ENCODE data around the gene CYP26B1. TPM values are rescaled to one million over a fixed set of nuclear protein-coding genes. Genes with fewer than 3 reads are reported as not detected.

Gene CYP26B1
- total and polyA plus RNA-seq, 2 of the 8 experiments (the other 6 are each of a cell fraction or from before 2014, with no cell fraction given): 0.06 to 0.69 TPM

- H2BK15ac ChIP-seq (ENCODE audit: low read length): no peak overlapping the region
- no peak overlapping the region for H3K18ac ChIP-seq (ENCODE audit: extremely low read depth, low read length)
- no peak overlapping the region for H3K27ac ChIP-seq (ENCODE audit: low read depth, low read length)
- H3K4me2 ChIP-seq (ENCODE audit: insufficient read depth in 1 of 2, low read depth in 2 of 2, low read length in 2 of 2): no peak overlapping the region
- ChIA-PET CTCF (ENCODE audit: partially characterized antibody) (no interaction called here), POLR2A (ENCODE audit: partially characterized antibody) (no interaction called here)
- no peak overlapping the region for H2BK5ac ChIP-seq (ENCODE audit: low read depth, low read length)
- H3K23me2 ChIP-seq (ENCODE audit: low read depth, low read length): no peaks in the 10 kb centered on the region
- H4K5ac ChIP-seq (ENCODE audit: insufficient read length, low read depth, low read length): no peak overlapping the region
- H3K4me1 ChIP-seq (replicated peaks in 1 of 4; ENCODE audit: control insufficient read depth in 3 of 4, insufficient read depth in 4 of 4, low read length in 3 of 4): no peaks in the 10 kb centered on the region; a peak in 1 of 7 replicates
- DNase-seq (ENCODE audit: low read depth in 1 of 2, low spot score in 2 of 2) (no peak), FAIRE-seq (no peak)
- H4K91ac ChIP-seq (replicated peaks; ENCODE audit: insufficient read length, low read length): no peak overlapping the region
- H3K79me2 ChIP-seq (ENCODE audit: control insufficient read depth in 1 of 2, insufficient read depth in 2 of 2, low read length in 2 of 2): no peaks in the 10 kb centered on the region
- H3K27me3 ChIP-seq (replicated peaks in 1 of 4; ENCODE audit: control insufficient read depth in 3 of 4, extremely low read depth in 1 of 4, insufficient read depth in 3 of 4, low read length in 3 of 4): no peaks in the 10 kb centered on the region
- H4K20me1 ChIP-seq (replicated peaks in 1 of 2; ENCODE audit: control insufficient read depth in 1 of 2, insufficient read depth in 2 of 2, low read length in 2 of 2): no peaks in the 10 kb centered on the region
- no peak overlapping the region for H2AFZ ChIP-seq (ENCODE audit: low read length)
- no peak overlapping the region for H3K4me3 ChIP-seq (ENCODE audit: extremely low read depth in 1 of 4, insufficient read depth in 2 of 4, low read depth in 3 of 4, low read length in 4 of 4)
- no peak overlapping the region for H2BK20ac ChIP-seq (ENCODE audit: low read length)
- 90% methylated on average over 6 of the region's 6 CpGs; no CpG with 5 or more reads in 1 of the 2 experiments for WGBS, 2 experiments (ENCODE audit: extremely low coverage in 1 of 2, insufficient coverage in 1 of 2, insufficient read length in 1 of 2, insufficient replicate concordance in 2 of 2, low coverage in 1 of 2, low lambda C conversion rate in 2 of 2, missing lambda C conversion rate in 1 of 2)
- H3K4ac ChIP-seq (replicated peaks; ENCODE audit: insufficient read length, low read depth, low read length): no peak overlapping the region
- no peaks in the 10 kb centered on the region for H3K79me1 ChIP-seq (ENCODE audit: low read depth, low read length)
- no peaks in the 10 kb centered on the region for H3K36me3 ChIP-seq (ENCODE audit: control insufficient read depth in 2 of 4, insufficient read depth in 4 of 4, low read length in 3 of 4)
- H3K23ac ChIP-seq (ENCODE audit: insufficient read length): no peak overlapping the region
- no peak overlapping the region for H2AK5ac ChIP-seq (ENCODE audit: low read depth, low read length)
- no peak overlapping the region for H2BK120ac ChIP-seq (replicated peaks; ENCODE audit: low read depth, low read length)
- no peaks in the 10 kb centered on the region; a peak in 1 of 4 replicates for H3K9me3 ChIP-seq (ENCODE audit: insufficient read depth in 2 of 2, low read depth in 1 of 2, low read length in 1 of 2)
- no peak overlapping the region for H2BK12ac ChIP-seq (ENCODE audit: low read depth, low read length)
- H3K14ac ChIP-seq (ENCODE audit: insufficient read length): no peak overlapping the region
- no peak overlapping the region for H3K56ac ChIP-seq (replicated peaks; ENCODE audit: insufficient read length, low read depth, low read length)
- H4K8ac ChIP-seq (ENCODE audit: extremely low read depth, insufficient read depth, low read length): no peak overlapping the region
- no peak for TF ChIP-seq RAD21 (IDR thresholded peaks at IDR 0.05 in 1 of 2, conservative IDR thresholded peaks at IDR 0.05 in 1 of 2; ENCODE audit: low read depth in 2 of 2, low read length in 2 of 2)
- no peak for TF ChIP-seq RBBP5 (IDR thresholded peaks at IDR 0.05; ENCODE audit: borderline replicate concordance, low read depth, low read length)
- TF ChIP-seq HDAC6 (IDR thresholded peaks at IDR 0.05; ENCODE audit: low read depth, low read length): no peak
- TF ChIP-seq, protein P1, sequence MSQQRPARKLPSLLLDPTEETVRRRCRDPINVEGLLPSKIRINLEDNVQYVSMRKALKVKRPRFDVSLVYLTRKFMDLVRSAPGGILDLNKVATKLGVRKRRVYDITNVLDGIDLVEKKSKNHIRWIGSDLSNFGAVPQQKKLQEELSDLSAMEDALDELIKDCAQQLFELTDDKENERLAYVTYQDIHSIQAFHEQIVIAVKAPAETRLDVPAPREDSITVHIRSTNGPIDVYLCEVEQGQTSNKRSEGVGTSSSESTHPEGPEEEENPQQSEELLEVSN (IDR thresholded peaks at IDR 0.05): no peak
- no peak for TF ChIP-seq TBP (IDR thresholded peaks at IDR 0.05; ENCODE audit: low read depth, low read length)
- no peak for TF ChIP-seq TAF1 (IDR thresholded peaks at IDR 0.05; ENCODE audit: low read depth, low read length)
- TF ChIP-seq SIN3A (conservative IDR thresholded peaks at IDR 0.05 in 1 of 2, IDR thresholded peaks at IDR 0.05 in 1 of 2; ENCODE audit: low read depth in 1 of 2, low read length in 2 of 2): no peak
- TF ChIP-seq SAP30 (IDR thresholded peaks at IDR 0.05; ENCODE audit: insufficient read depth, insufficient replicate concordance, low read length): no peak
- TF ChIP-seq CBX5 (IDR thresholded peaks at IDR 0.05; ENCODE audit: low read depth, low read length): no peak
- H3K9ac ChIP-seq (replicated peaks in 1 of 4; ENCODE audit: extremely low read depth in 1 of 4, low read depth in 3 of 4, low read length in 3 of 4): no peak overlapping the region
These were observed 55.6 kb downstream of the CYP26B1 start for GRCh38 chr2:72092111-72092510.

Measured in H1 (cell line).